Measurements from ENCODE around the gene BROX. TPM values are rescaled to one million over a fixed set of nuclear protein-coding genes. Genes with fewer than 3 reads are reported as not detected.
"Not testable (repeated sequence)": the region's sequence is repeated elsewhere in the genome, so short reads cannot be mapped to it uniquely, and the experiment has no call there.

The BROX gene, protein sequence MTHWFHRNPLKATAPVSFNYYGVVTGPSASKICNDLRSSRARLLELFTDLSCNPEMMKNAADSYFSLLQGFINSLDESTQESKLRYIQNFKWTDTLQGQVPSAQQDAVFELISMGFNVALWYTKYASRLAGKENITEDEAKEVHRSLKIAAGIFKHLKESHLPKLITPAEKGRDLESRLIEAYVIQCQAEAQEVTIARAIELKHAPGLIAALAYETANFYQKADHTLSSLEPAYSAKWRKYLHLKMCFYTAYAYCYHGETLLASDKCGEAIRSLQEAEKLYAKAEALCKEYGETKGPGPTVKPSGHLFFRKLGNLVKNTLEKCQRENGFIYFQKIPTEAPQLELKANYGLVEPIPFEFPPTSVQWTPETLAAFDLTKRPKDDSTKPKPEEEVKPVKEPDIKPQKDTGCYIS
- total RNA-seq (2022) (115 and 152 TPM in 2 replicates), Bru-seq, nascent RNA (percentile 97 among the genes with signal in this experiment), BruChase-seq, experiment 1, labeled RNA remaining after a 6-hour chase (percentile 99 among the genes with signal in this experiment), BruChase-seq, experiment 2, labeled RNA remaining after a 2-hour chase (percentile 98 among the genes with signal in this experiment)
- long read RNA-seq, full-length matches to known transcripts = 26 of 95 reads
- long read RNA-seq, partial matches to known transcripts = 12 of 95 reads
- long read RNA-seq, other reads (novel, unspliced or antisense) = 57 of 95 reads

DNA sequence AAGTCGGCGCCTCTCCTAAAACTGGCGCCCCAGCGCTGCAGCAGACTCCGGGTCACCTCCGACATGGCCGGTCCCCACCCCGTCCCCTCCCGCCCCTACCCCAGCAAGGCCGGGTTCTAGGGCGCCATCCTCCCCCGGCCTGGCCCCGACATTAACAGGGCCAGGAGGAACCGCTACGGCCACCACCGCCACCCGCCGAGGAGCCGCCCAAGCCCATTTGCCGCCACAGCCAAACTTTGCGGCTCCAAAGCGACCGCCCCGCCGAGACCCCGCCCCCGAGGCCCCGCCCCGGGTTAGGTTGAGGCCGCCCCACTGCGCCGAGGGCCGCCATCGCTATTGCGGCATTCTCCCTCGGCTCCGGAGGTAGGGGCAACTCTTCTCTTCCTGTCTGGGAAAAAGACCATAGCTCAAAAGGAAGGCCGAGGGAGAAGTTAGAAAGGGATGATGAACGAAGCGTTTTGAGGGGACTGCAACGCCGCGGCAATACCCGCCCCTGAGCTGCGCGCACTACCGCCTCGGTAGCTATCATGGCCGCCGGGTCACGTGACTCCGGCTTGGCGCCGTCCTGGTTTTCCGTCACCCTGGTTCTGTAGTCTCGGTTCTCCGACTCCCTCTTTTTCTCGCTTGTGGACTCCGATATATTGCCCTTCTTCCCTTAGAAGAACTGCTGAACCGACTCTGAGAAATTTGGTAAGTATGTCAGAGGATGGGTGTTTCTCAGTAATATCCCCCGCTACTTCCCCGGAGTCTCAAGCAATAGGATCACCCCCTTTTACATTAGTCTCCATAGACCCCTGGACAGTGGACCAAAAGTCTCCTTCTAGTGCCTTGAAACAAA lies at the start of gene BROX, which contains the start of gene AIDA:
TSS of gene BROX (plus strand) at position 312 of the 838 bp plus-strand sequence. CDS start 3,136 bp downstream, outside the sequence.
TSS of gene AIDA (minus strand) at position 239 of the 838 bp plus-strand sequence. CDS start at position 65, 174 bp downstream.
- Mint-ChIP-seq H3K27ac (ENCODE audit: low read depth, unreplicated experiment) (peak within 1 kb of the TSS; percentile 97), H3K9me3 (ENCODE audit: unreplicated experiment) (no peaks in the 10 kb centered on the region), H3K4me3 (ENCODE audit: unreplicated experiment) (peak within 1 kb of the TSS; percentile 86), H3K4me1 (ENCODE audit: insufficient read depth, unreplicated experiment) (peaks cover 34% of the 10 kb centered on the region), H3K36me3 (ENCODE audit: insufficient read depth, unreplicated experiment) (peaks cover 51% of the 10 kb centered on the region), H3K27me3 (ENCODE audit: insufficient read depth, unreplicated experiment) (no peaks in the 10 kb centered on the region)
- POLR2A ChIA-PET = interaction anchor here (0.5 to 4.6 kb wide), 68 partner anchors 9 to 1617 kb away, joined by 3 to 70 read pairs (median 4); partner anchors contain the start of genes CAPN2, FAM177B, MIA3 and NVL
- no TSS peak for BruUV-seq (replicated peaks)
- intact Hi-C loops (cut with micrococcal nuclease) = loop anchor here (1.0 kb wide), 2 partner anchors 42 to 68 kb away; no protein-coding TSS in a partner anchor
- TF ChIP-seq, protein P1, sequence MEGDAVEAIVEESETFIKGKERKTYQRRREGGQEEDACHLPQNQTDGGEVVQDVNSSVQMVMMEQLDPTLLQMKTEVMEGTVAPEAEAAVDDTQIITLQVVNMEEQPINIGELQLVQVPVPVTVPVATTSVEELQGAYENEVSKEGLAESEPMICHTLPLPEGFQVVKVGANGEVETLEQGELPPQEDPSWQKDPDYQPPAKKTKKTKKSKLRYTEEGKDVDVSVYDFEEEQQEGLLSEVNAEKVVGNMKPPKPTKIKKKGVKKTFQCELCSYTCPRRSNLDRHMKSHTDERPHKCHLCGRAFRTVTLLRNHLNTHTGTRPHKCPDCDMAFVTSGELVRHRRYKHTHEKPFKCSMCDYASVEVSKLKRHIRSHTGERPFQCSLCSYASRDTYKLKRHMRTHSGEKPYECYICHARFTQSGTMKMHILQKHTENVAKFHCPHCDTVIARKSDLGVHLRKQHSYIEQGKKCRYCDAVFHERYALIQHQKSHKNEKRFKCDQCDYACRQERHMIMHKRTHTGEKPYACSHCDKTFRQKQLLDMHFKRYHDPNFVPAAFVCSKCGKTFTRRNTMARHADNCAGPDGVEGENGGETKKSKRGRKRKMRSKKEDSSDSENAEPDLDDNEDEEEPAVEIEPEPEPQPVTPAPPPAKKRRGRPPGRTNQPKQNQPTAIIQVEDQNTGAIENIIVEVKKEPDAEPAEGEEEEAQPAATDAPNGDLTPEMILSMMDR (IDR thresholded peaks at IDR 0.05; ENCODE audit: unreplicated experiment) = no peak
- CTCF ChIA-PET = interaction anchor here (0.6 to 1.6 kb wide), 9 partner anchors 18 to 421 kb away, joined by 3 to 6 read pairs (median 3); no protein-coding TSS in a partner anchor
- peak; percentile 96 for DNase-seq (ENCODE audit: unreplicated experiment)

- ChIA-PET CTCF (interaction anchor here (0.6 to 0.8 kb wide), 2 partner anchors 16 to 1228 kb away, joined by 3 read pairs; no protein-coding TSS in a partner anchor), POLR2A (interaction anchor here (1.0 to 4.3 kb wide), 3 partner anchors 19 to 35 kb away, joined by 3 to 19 read pairs (median 3); no protein-coding TSS in a partner anchor)
- no peak for DNase-seq (ENCODE audit: unreplicated experiment)
- BruUV-seq (replicated peaks) = no TSS peak
- no peak overlapping the region for H3K4me3 Mint-ChIP-seq (ENCODE audit: unreplicated experiment)
- H3K4me1 Mint-ChIP-seq (ENCODE audit: insufficient read depth, unreplicated experiment) = no peaks in the 10 kb centered on the region
- TF ChIP-seq, protein P1 (IDR thresholded peaks at IDR 0.05; ENCODE audit: unreplicated experiment) = no peak
- peaks cover 98% of the 10 kb centered on the region for H3K36me3 Mint-ChIP-seq (ENCODE audit: insufficient read depth, unreplicated experiment)
- intact Hi-C loops (cut with micrococcal nuclease) = no loop called here
- no peaks in the 10 kb centered on the region for H3K9me3 Mint-ChIP-seq (ENCODE audit: unreplicated experiment)
- H3K27ac Mint-ChIP-seq (ENCODE audit: low read depth, unreplicated experiment) = no peak overlapping the region
- no peaks in the 10 kb centered on the region for H3K27me3 Mint-ChIP-seq (ENCODE audit: insufficient read depth, unreplicated experiment)
Observed at GRCh38 chr1:222663431-222663934, 48.9 kb upstream of the BROX start.

- TF ChIP-seq, protein P1 (IDR thresholded peaks at IDR 0.05; ENCODE audit: unreplicated experiment) = no peak
- BruUV-seq (replicated peaks) = no TSS peak
- ChIA-PET POLR2A (interaction anchor here (0.7 to 1.1 kb wide), 4 partner anchors 22 to 200 kb away, joined by 3 to 4 read pairs (median 3); no protein-coding TSS in a partner anchor), CTCF (interaction anchor here (0.6 to 1.1 kb wide), 6 partner anchors 13 to 1166 kb away, joined by 3 to 4 read pairs (median 4); no protein-coding TSS in a partner anchor)
- Mint-ChIP-seq H3K4me3 (ENCODE audit: unreplicated experiment) (no peak overlapping the region), H3K36me3 (ENCODE audit: insufficient read depth, unreplicated experiment) (peaks cover 87% of the 10 kb centered on the region), H3K4me1 (ENCODE audit: insufficient read depth, unreplicated experiment) (no peaks in the 10 kb centered on the region), H3K27ac (ENCODE audit: low read depth, unreplicated experiment) (peak overlapping the region; percentile 29), H3K9me3 (ENCODE audit: unreplicated experiment) (no peaks in the 10 kb centered on the region), H3K27me3 (ENCODE audit: insufficient read depth, unreplicated experiment) (no peaks in the 10 kb centered on the region)
- peak; percentile 11 for DNase-seq (ENCODE audit: unreplicated experiment)
- intact Hi-C loops (cut with micrococcal nuclease) = no loop called here
Observed at GRCh38 chr1:222665964-222666363, 46.4 kb upstream of the BROX start.

GRCh38 chr1:222668184-222668583 lies 44.2 kb upstream of the BROX start:
- H3K27ac Mint-ChIP-seq (ENCODE audit: low read depth, unreplicated experiment); BruUV-seq (replicated peaks); intact Hi-C loops (cut with micrococcal nuclease); DNase-seq (ENCODE audit: unreplicated experiment); H3K9me3 Mint-ChIP-seq (ENCODE audit: unreplicated experiment); H3K4me1 Mint-ChIP-seq (ENCODE audit: insufficient read depth, unreplicated experiment); H3K27me3 Mint-ChIP-seq (ENCODE audit: insufficient read depth, unreplicated experiment); H3K4me3 Mint-ChIP-seq (ENCODE audit: unreplicated experiment): not testable (repeated sequence)
- H3K36me3 Mint-ChIP-seq (ENCODE audit: insufficient read depth, unreplicated experiment) = peaks cover 87% of the 10 kb centered on the region
- ChIA-PET CTCF (interaction anchor here (0.7 kb wide), 2 partner anchors 422 to 1149 kb away, joined by 3 to 4 read pairs; no protein-coding TSS in a partner anchor), POLR2A (interaction anchor here (0.9 to 2.1 kb wide), 4 partner anchors 15 to 45 kb away, joined by 3 to 8 read pairs (median 6); partner anchors contain the start of gene BROX)

GRCh38 chr1:222669107-222669506 lies 43.3 kb upstream of the BROX start:
- H3K27me3 Mint-ChIP-seq (ENCODE audit: insufficient read depth, unreplicated experiment); intact Hi-C loops (cut with micrococcal nuclease); BruUV-seq (replicated peaks); CTCF ChIA-PET; H3K4me3 Mint-ChIP-seq (ENCODE audit: unreplicated experiment); DNase-seq (ENCODE audit: unreplicated experiment); H3K4me1 Mint-ChIP-seq (ENCODE audit: insufficient read depth, unreplicated experiment); H3K27ac Mint-ChIP-seq (ENCODE audit: low read depth, unreplicated experiment); H3K9me3 Mint-ChIP-seq (ENCODE audit: unreplicated experiment): not testable (repeated sequence)
- peaks cover 87% of the 10 kb centered on the region for H3K36me3 Mint-ChIP-seq (ENCODE audit: insufficient read depth, unreplicated experiment)
- POLR2A ChIA-PET = interaction anchor here (1.5 kb wide), 1 partner anchor 9 kb away, joined by 4 read pairs; no protein-coding TSS in a partner anchor
